ENCODE results near the gene PLOD3. TPM values are rescaled to one million over a fixed set of nuclear protein-coding genes. Genes with fewer than 3 reads are reported as not detected.

Gene PLOD3
- total and polyA plus RNA-seq, 2 experiments from 2014 or later = 149 to 189 TPM

DNA sequence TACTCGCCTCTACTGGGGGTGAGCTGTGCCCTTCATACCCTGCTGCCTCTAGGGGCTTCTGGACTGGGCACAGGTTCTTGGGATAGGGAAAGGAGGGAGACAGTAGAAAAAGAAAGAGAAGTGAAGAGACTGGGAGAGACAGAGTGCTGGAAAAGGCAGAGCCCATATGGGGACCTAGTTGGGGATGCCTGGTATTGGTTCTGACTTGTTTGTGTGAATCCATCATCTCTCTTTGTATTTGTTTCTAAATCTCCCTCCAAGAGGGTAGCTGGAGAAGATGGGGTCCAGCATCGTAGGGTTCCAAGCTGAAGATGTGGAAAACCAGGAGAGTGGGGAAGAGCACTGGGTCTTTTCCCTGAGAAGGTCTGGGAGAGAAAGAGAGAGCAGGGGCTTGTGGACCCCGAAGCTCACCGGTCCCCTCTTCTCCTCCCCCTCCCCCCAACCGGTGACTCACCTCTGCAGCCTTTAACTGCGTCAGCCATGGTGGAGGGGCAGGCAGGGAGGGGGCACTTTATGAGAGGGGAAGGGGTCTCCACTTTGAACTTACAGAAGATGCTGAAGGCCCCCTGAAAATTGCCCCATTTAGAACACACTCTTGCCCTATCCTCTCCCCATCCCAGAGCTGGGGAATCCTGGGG, 48.9 kb downstream of the PLOD3 start:
- no peak for TF ChIP-seq EZH2 (IDR thresholded peaks at IDR 0.05; ENCODE audit: insufficient read depth, poor library complexity, severe bottlenecking)
- no peak for TF ChIP-seq EZH2phosphoT487 (IDR thresholded peaks at IDR 0.05; ENCODE audit: insufficient read depth, low read depth)
- no peaks in the 10 kb centered on the region for H3K9me2 ChIP-seq (ENCODE audit: insufficient read depth)
- H3K36me3 ChIP-seq (ENCODE audit: low read depth) = no peaks in the 10 kb centered on the region
- peaks cover 9% of the 10 kb centered on the region; the same call in 1 of the 2 replicates for H3F3A ChIP-seq (ENCODE audit: insufficient read depth)
- in situ Hi-C loops (cut with MboI) = no loop called here
- no peaks in the 10 kb centered on the region for H3K9me3 ChIP-seq (ENCODE audit: low read depth)
- H4K20me1 ChIP-seq (ENCODE audit: insufficient read depth) = no peaks in the 10 kb centered on the region
- no peak overlapping the region for H3K27ac ChIP-seq
- H3K79me2 ChIP-seq (ENCODE audit: insufficient read depth) = no peaks in the 10 kb centered on the region
- H3K9ac ChIP-seq = no peak overlapping the region
- WGBS, 2 experiments (ENCODE audit: low coverage in 1 of 2, low lambda C conversion rate in 2 of 2, missing lambda C conversion rate in 2 of 2) = 1 to 2% methylated on average over 6 of the region's 6 CpGs
- 0 out of 2 replicates have a peak, but pooled peaks cover 5% of the 10 kb centered on the region for H3K4me1 ChIP-seq (ENCODE audit: insufficient read depth)
- no peak overlapping the region for H3K4me2 ChIP-seq (ENCODE audit: unreplicated experiment)
- no peak overlapping the region for H3K4me3 ChIP-seq
- H3K27me3 ChIP-seq (replicated peaks; ENCODE audit: insufficient read depth) = peaks cover 45% of the 10 kb centered on the region
- no peak for DNase-seq
- H2AFZ ChIP-seq = no peak overlapping the region

GRCh38 chr7:101167645-101168411, 49.6 kb downstream of the PLOD3 start:
- H3F3A ChIP-seq (ENCODE audit: insufficient read depth) = peaks cover 9% of the 10 kb centered on the region; the same call in 1 of the 2 replicates
- no peaks in the 10 kb centered on the region for H3K9me3 ChIP-seq (ENCODE audit: low read depth)
- no peaks in the 10 kb centered on the region for H4K20me1 ChIP-seq (ENCODE audit: insufficient read depth)
- no peak overlapping the region for H3K4me3 ChIP-seq
- H3K9ac ChIP-seq = no peak overlapping the region
- no peak for DNase-seq
- H2AFZ ChIP-seq = no peak overlapping the region
- 0 out of 2 replicates have a peak, but pooled peaks cover 5% of the 10 kb centered on the region for H3K4me1 ChIP-seq (ENCODE audit: insufficient read depth)
- H3K36me3 ChIP-seq (ENCODE audit: low read depth) = no peaks in the 10 kb centered on the region
- no peaks in the 10 kb centered on the region for H3K9me2 ChIP-seq (ENCODE audit: insufficient read depth)
- WGBS, 2 experiments (ENCODE audit: low coverage in 1 of 2, low lambda C conversion rate in 2 of 2, missing lambda C conversion rate in 2 of 2) = 1 to 4% methylated on average over 12 of the region's 12 CpGs
- no peaks in the 10 kb centered on the region for H3K79me2 ChIP-seq (ENCODE audit: insufficient read depth)
- H3K27ac ChIP-seq = no peak overlapping the region
- in situ Hi-C loops (cut with MboI) = no loop called here
- no peak overlapping the region for H3K4me2 ChIP-seq (ENCODE audit: unreplicated experiment)
- TF ChIP-seq EZH2 (IDR thresholded peaks at IDR 0.05; ENCODE audit: insufficient read depth, poor library complexity, severe bottlenecking) = no peak
- no peak for TF ChIP-seq EZH2phosphoT487 (IDR thresholded peaks at IDR 0.05; ENCODE audit: insufficient read depth, low read depth)
- peaks cover 41% of the 10 kb centered on the region for H3K27me3 ChIP-seq (replicated peaks; ENCODE audit: insufficient read depth)

DNA sequence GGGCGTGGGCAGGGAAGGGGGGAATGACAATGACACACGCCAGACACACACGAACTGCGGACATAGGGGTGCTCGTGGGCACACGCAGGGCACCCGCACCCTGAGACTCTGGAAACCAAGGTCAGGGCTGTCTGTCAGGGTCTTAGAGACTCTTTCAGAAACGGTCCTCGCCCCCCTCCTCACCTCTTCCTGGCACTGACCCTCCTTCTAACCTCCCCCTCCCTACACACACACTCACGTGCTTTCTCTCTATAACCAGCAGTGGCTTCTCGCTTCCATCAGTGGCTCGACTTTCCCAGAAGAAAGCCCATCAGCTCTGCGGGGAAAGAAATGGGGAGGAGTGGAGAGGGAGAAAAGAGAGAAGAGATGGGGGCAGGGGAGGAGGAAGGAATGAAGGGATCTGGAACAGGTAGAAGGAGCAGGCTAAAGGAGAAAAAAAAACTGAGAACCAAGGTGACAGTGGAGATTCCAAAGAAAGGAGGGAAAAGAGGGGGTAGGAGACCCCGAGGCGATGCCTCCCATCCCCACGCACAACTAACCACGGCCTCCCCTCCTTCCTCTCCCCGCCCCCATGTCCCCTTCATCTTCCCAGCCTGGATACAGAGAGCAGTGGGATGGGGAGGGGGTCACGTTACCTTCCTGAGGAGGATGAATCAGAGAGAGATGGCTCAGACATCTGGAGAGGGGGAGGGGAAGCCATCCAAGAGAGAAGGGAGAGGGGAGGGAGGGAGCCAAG, 50.3 kb downstream of the PLOD3 start:
- no peak overlapping the region for H3K4me2 ChIP-seq (ENCODE audit: unreplicated experiment)
- H3K27ac ChIP-seq = no peak overlapping the region
- TF ChIP-seq EZH2 (IDR thresholded peaks at IDR 0.05; ENCODE audit: insufficient read depth, poor library complexity, severe bottlenecking) (no peak), EZH2phosphoT487 (IDR thresholded peaks at IDR 0.05; ENCODE audit: insufficient read depth, low read depth) (no peak)
- no peak for DNase-seq
- peaks cover 33% of the 10 kb centered on the region for H3K27me3 ChIP-seq (replicated peaks; ENCODE audit: insufficient read depth)
- 0 to 2% methylated on average over 8 to 19 of the region's 19 CpGs for whole genome bisulfite sequencing, 2 experiments (ENCODE audit: low coverage in 1 of 2, low lambda C conversion rate in 2 of 2, missing lambda C conversion rate in 2 of 2)
- H3K4me1 ChIP-seq (ENCODE audit: insufficient read depth) = 0 out of 2 replicates have a peak, but pooled peaks cover 5% of the 10 kb centered on the region
- H4K20me1 ChIP-seq (ENCODE audit: insufficient read depth) = no peaks in the 10 kb centered on the region
- no peak overlapping the region for H2AFZ ChIP-seq
- H3K4me3 ChIP-seq = no peak overlapping the region
- no peaks in the 10 kb centered on the region for H3K9me3 ChIP-seq (ENCODE audit: low read depth)
- no peak overlapping the region for H3K9ac ChIP-seq
- H3F3A ChIP-seq (ENCODE audit: insufficient read depth) = peaks cover 10% of the 10 kb centered on the region; the same call in 1 of the 2 replicates
- in situ Hi-C loops (cut with MboI) = no loop called here
- H3K9me2 ChIP-seq (ENCODE audit: insufficient read depth) = no peaks in the 10 kb centered on the region
- no peaks in the 10 kb centered on the region for H3K36me3 ChIP-seq (ENCODE audit: low read depth)
- H3K79me2 ChIP-seq (ENCODE audit: insufficient read depth) = no peaks in the 10 kb centered on the region

DNA sequence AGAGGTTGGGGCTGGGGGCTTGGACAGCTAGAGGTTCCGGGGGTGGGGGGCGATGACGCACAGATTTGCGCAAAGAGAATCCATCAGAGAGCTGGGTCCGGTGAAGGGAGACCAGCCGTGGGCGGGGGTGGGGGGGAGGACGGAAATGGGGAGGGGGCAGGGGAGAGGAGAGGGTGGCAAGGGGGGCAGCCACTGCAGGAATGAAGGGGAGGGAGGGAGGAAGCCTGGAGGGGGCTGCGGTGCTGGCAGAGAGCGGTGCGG, 50.8 kb downstream of the PLOD3 start:
- WGBS, 2 experiments (ENCODE audit: low coverage in 1 of 2, low lambda C conversion rate in 2 of 2, missing lambda C conversion rate in 2 of 2) = 2 to 5% methylated on average over 8 to 11 of the region's 11 CpGs
- Histone ChIP-seq H3K4me3 (no peak overlapping the region), H3K36me3 (ENCODE audit: low read depth) (no peaks in the 10 kb centered on the region), H3K79me2 (ENCODE audit: insufficient read depth) (no peaks in the 10 kb centered on the region), H3K9ac (no peak overlapping the region), H2AFZ (no peak overlapping the region), H3K27me3 (replicated peaks; ENCODE audit: insufficient read depth) (peaks cover 28% of the 10 kb centered on the region), H3K4me1 (ENCODE audit: insufficient read depth) (0 out of 2 replicates have a peak, but pooled peaks cover 5% of the 10 kb centered on the region), H4K20me1 (ENCODE audit: insufficient read depth) (no peaks in the 10 kb centered on the region), H3K9me2 (ENCODE audit: insufficient read depth) (no peaks in the 10 kb centered on the region), H3K27ac (no peak overlapping the region), H3K9me3 (ENCODE audit: low read depth) (no peaks in the 10 kb centered on the region), H3K4me2 (ENCODE audit: unreplicated experiment) (no peak overlapping the region), H3F3A (ENCODE audit: insufficient read depth) (peaks cover 13% of the 10 kb centered on the region; the same call in 1 of the 2 replicates)
- in situ Hi-C loops (cut with MboI) = no loop called here
- DNase-seq = no peak
- TF ChIP-seq EZH2 (IDR thresholded peaks at IDR 0.05; ENCODE audit: insufficient read depth, poor library complexity, severe bottlenecking) (no peak), EZH2phosphoT487 (IDR thresholded peaks at IDR 0.05; ENCODE audit: insufficient read depth, low read depth) (no peak)

Measured in GM23248 (cell line).